ENCODE measurements around the gene ARRDC2.

Gene ARRDC2

GRCh38 chr19:18046059-18046718 is 38.2 kb downstream of the ARRDC2 start:
- Mint-ChIP-seq H3K27me3 (no peaks in the 10 kb centered on the region), H3K4me1 (peaks cover 44 to 66% of the 10 kb centered on the region in 2 donors), H3K4me3 (no peak overlapping the region), H3K9me3 (peaks cover 0 to under 1% of the 10 kb centered on the region in 2 donors), H3K27ac (peak overlapping the region; percentile 96), H3K36me3 (peaks cover 0 to under 1% of the 10 kb centered on the region in 2 donors)
- ATAC-seq (replicated peaks) (no peak), DNase-seq (no peak)

- Mint-ChIP-seq H3K4me3 (no peak overlapping the region), H3K4me1 (peaks cover 31 to 42% of the 10 kb centered on the region in 2 donors), H3K27ac (peak overlapping the region; percentile 79), H3K36me3 (no peaks in the 10 kb centered on the region), H3K27me3 (no peaks in the 10 kb centered on the region), H3K9me3 (no peaks in the 10 kb centered on the region)
- no peak for ATAC-seq (replicated peaks)
- no peak for DNase-seq
Measured at GRCh38 chr19:18049385-18049784, 41.4 kb downstream of the ARRDC2 start.

GRCh38 chr19:18051887-18052286 is 43.9 kb downstream of the ARRDC2 start:
- Mint-ChIP-seq H3K4me1 (peaks cover 16 to 17% of the 10 kb centered on the region in 2 donors), H3K9me3 (no peaks in the 10 kb centered on the region), H3K36me3 (no peaks in the 10 kb centered on the region), H3K27ac (no peak overlapping the region), H3K27me3 (no peaks in the 10 kb centered on the region), H3K4me3 (no peak overlapping the region)
- DNase-seq = no peak
- ATAC-seq (replicated peaks) = no peak

GRCh38 chr19:18053576-18054219 is 45.7 kb downstream of the ARRDC2 start:
- Mint-ChIP-seq H3K4me1 (peaks cover 20 to 27% of the 10 kb centered on the region in 2 donors), H3K4me3 (no peak overlapping the region), H3K27ac (no peak overlapping the region), H3K9me3 (no peaks in the 10 kb centered on the region), H3K36me3 (peaks cover 3 to 4% of the 10 kb centered on the region in 2 donors), H3K27me3 (no peaks in the 10 kb centered on the region)
- DNase-seq = no peak
- ATAC-seq (replicated peaks) = no peak

- DNase-seq = no peak
- H3K27me3 Mint-ChIP-seq = no peaks in the 10 kb centered on the region
- H3K4me1 Mint-ChIP-seq = peaks cover 12 to 19% of the 10 kb centered on the region in 2 donors
- peaks cover 10 to 17% of the 10 kb centered on the region in 2 donors for H3K36me3 Mint-ChIP-seq
- H3K9me3 Mint-ChIP-seq = no peaks in the 10 kb centered on the region
- H3K4me3 Mint-ChIP-seq = no peak overlapping the region
- no peak for ATAC-seq (replicated peaks)
- peak overlapping the region; percentile 75 for H3K27ac Mint-ChIP-seq
Measured at GRCh38 chr19:18055967-18056366, 48.0 kb downstream of the ARRDC2 start.

GRCh38 chr19:18057557-18057956 is 49.6 kb downstream of the ARRDC2 start:
- peaks cover 10 to 20% of the 10 kb centered on the region in 2 donors for H3K4me1 Mint-ChIP-seq
- no peaks in the 10 kb centered on the region for H3K9me3 Mint-ChIP-seq
- H3K36me3 Mint-ChIP-seq = peaks cover 15 to 26% of the 10 kb centered on the region in 2 donors
- DNase-seq = no peak
- no peak for ATAC-seq (replicated peaks)
- no peaks in the 10 kb centered on the region for H3K27me3 Mint-ChIP-seq
- peak overlapping the region in 1 of 2 donors; percentile 84 for H3K4me3 Mint-ChIP-seq
- H3K27ac Mint-ChIP-seq = peak overlapping the region; percentile 37

- H3K4me3 Mint-ChIP-seq = peak overlapping the region; percentile 63 to 84
- peaks cover 18 to 30% of the 10 kb centered on the region in 2 donors for H3K36me3 Mint-ChIP-seq
- no peaks in the 10 kb centered on the region for H3K27me3 Mint-ChIP-seq
- DNase-seq = peak; percentile 71
- peak; percentile 88 to 91 for ATAC-seq (replicated peaks)
- H3K27ac Mint-ChIP-seq = peak overlapping the region; percentile 79
- H3K4me1 Mint-ChIP-seq = peaks cover 10 to 24% of the 10 kb centered on the region in 2 donors
- no peaks in the 10 kb centered on the region for H3K9me3 Mint-ChIP-seq
Measured at GRCh38 chr19:18058208-18059009, 50.4 kb downstream of the ARRDC2 start.

GRCh38 chr19:18059297-18059696 is 51.3 kb downstream of the ARRDC2 start:
- no peak overlapping the region for H3K4me3 Mint-ChIP-seq
- no peaks in the 10 kb centered on the region for H3K27me3 Mint-ChIP-seq
- DNase-seq = no peak
- H3K4me1 Mint-ChIP-seq = peaks cover 12 to 27% of the 10 kb centered on the region in 2 donors
- H3K27ac Mint-ChIP-seq = no peak overlapping the region
- ATAC-seq (replicated peaks) = no peak
- no peaks in the 10 kb centered on the region for H3K9me3 Mint-ChIP-seq
- H3K36me3 Mint-ChIP-seq = peaks cover 23 to 34% of the 10 kb centered on the region in 2 donors

- no peaks in the 10 kb centered on the region for H3K27me3 Mint-ChIP-seq
Measured at GRCh38 chr19:18059902-18060301, 51.9 kb downstream of the ARRDC2 start.

GRCh38 chr19:18060472-18060871 is 52.5 kb downstream of the ARRDC2 start:
- ATAC-seq (replicated peaks) = no peak
- Mint-ChIP-seq H3K9me3 (no peaks in the 10 kb centered on the region), H3K4me3 (no peak overlapping the region), H3K4me1 (peaks cover 12 to 27% of the 10 kb centered on the region in 2 donors), H3K36me3 (peaks cover 29 to 41% of the 10 kb centered on the region in 2 donors), H3K27me3 (no peaks in the 10 kb centered on the region), H3K27ac (no peak overlapping the region)
- DNase-seq = no peak

More at GRCh38 chr19:18059902-18060301, 51.9 kb downstream of the ARRDC2 start:
- peaks cover 24 to 36% of the 10 kb centered on the region in 2 donors for H3K36me3 Mint-ChIP-seq
- DNase-seq (no peak), ATAC-seq (replicated peaks) (no peak)
- H3K4me3 Mint-ChIP-seq = peak overlapping the region in 1 of 2 donors; percentile 16
- H3K27ac Mint-ChIP-seq = no peak overlapping the region
- H3K4me1 Mint-ChIP-seq = peaks cover 12 to 27% of the 10 kb centered on the region in 2 donors
- no peaks in the 10 kb centered on the region for H3K9me3 Mint-ChIP-seq

GRCh38 chr19:18062028-18062427 is 54.1 kb downstream of the ARRDC2 start:
- H3K4me3 Mint-ChIP-seq = no peak overlapping the region
- no peak overlapping the region for H3K27ac Mint-ChIP-seq
- peaks cover 10 to 27% of the 10 kb centered on the region in 2 donors for H3K4me1 Mint-ChIP-seq
- no peaks in the 10 kb centered on the region for H3K9me3 Mint-ChIP-seq
- H3K27me3 Mint-ChIP-seq = no peaks in the 10 kb centered on the region
- peaks cover 33 to 46% of the 10 kb centered on the region in 2 donors for H3K36me3 Mint-ChIP-seq
- DNase-seq (no peak), ATAC-seq (replicated peaks) (no peak)

- Mint-ChIP-seq H3K27ac (no peak overlapping the region), H3K4me3 (no peak overlapping the region), H3K9me3 (no peaks in the 10 kb centered on the region), H3K36me3 (peaks cover 33 to 46% of the 10 kb centered on the region in 2 donors), H3K4me1 (peaks cover 5 to 17% of the 10 kb centered on the region in 2 donors), H3K27me3 (no peaks in the 10 kb centered on the region)
- ATAC-seq (replicated peaks) (no peak), DNase-seq (no peak)
Measured at GRCh38 chr19:18063463-18063862, 55.5 kb downstream of the ARRDC2 start.
